ENCODE results near the gene FAM90A26. TPM values are rescaled to one million over a fixed set of nuclear protein-coding genes. Genes with fewer than 3 reads are reported as not detected.
"Not testable (repeated sequence)": the region's sequence is repeated elsewhere in the genome, so short reads cannot be mapped to it uniquely, and the experiment has no call there.

FAM90A26 gene
- total RNA-seq (2021; ENCODE audit: unreplicated experiment): not detected
- not detected in 2 replicates for polyA plus RNA-seq (2012)
- not detected for Bru-seq, nascent RNA
- not detected for BruChase-seq, experiment 1, labeled RNA remaining after a 6-hour chase
- not detected for BruChase-seq, experiment 2, labeled RNA remaining after a 2-hour chase
- long read RNA-seq: 0 reads

DNA sequence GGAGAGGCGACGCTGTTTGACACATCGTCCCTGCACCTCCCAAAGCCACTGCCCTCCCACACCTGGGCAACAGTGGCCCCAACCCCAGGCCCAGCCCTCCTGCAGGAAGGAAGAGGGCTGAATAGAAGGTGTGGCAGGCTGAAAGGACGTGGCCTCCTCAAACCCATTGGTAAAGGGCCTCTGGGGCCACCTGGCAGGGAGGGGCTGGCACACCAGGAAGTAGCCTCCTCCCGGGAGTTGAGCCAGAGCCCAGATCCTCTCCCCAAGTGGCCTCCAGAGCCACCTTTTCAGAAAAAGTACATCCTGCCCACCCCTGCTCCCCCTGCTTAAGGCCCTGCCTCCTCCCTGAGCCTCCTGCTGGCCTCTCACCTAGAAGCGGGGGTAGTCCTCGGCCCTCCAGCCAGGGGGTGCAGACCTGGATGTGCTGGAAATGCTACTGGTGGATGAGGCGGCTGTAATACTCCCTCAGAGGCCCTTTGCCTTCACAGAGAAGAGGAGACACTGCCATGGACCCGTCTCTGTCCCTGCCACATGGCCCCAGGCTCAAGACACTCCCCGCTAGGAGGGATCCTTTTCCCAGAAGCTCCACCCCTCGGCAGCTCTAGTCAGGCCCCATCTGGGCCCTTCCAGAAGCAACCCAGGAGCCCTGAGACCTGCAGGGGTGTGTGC lies at the start of gene FAM90A26:
TSS of gene FAM90A26 (plus strand) at position 619 of the 669 bp plus-strand sequence. CDS start 2,764 bp downstream, outside the sequence.
- BruUV-seq (replicated peaks): TSS peak; percentile 58
- H3K9me3 ChIP-seq (ENCODE audit: control insufficient read depth in 1 of 2, insufficient read depth in 1 of 2, low read depth in 1 of 2, low read length in 2 of 2); H4K20me1 ChIP-seq (ENCODE audit: insufficient read depth); intact Hi-C loops (cut with micrococcal nuclease); H3K79me2 ChIP-seq (ENCODE audit: insufficient read depth, low read length); H2AFZ ChIP-seq (ENCODE audit: low read depth, low read length, poor library complexity, severe bottlenecking); CTCF ChIA-PET; H3K4me1 ChIP-seq (ENCODE audit: control insufficient read depth in 1 of 2, insufficient read depth in 2 of 2, low read length in 2 of 2); H3K4me3 ChIP-seq (replicated peaks in 1 of 2; ENCODE audit: low read depth in 1 of 2, low read length in 2 of 2); H3K9ac ChIP-seq (ENCODE audit: low read length); DNase-seq (ENCODE audit: low read depth, low spot score); RAD21 ChIA-PET (ENCODE audit: low non-redundant PET in 1 of 2, low total read pairs in 2 of 2, uncharacterized antibody in 2 of 2, unreplicated experiment in 2 of 2); H3K4me2 ChIP-seq (ENCODE audit: low read length); H3K27me3 ChIP-seq (ENCODE audit: insufficient read depth, low read length); POLR2A ChIA-PET; H3K9me2 ChIP-seq (ENCODE audit: insufficient read depth); ATAC-seq; H3K36me3 ChIP-seq (ENCODE audit: control insufficient read depth in 1 of 2, insufficient read depth in 2 of 2, low read length in 2 of 2): not testable (repeated sequence)
- 0 out of 2 replicates have a peak within 1 kb of the TSS, but pooled peaks have one; percentile 40 for H3K27ac ChIP-seq (ENCODE audit: low read depth, low read length)

DNA sequence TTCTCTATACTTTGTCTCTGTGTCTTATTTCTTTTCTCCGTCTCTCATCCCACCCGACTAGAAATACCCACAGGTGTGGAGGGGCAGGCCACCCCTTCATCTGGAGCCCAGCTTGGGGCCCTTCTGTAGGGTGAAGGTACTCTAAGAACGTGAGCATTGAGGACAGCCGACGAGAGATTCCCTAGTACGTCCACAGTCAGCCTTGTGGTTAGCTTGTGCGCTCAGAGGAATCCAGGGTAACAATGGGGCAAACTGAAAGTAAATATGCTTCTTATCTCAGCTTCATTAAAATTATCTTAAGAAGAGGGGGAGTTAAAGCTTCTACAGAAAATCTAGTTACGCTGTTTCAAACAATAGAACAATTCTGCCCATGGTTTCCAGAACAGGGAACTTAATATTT lies 47.5 kb upstream of the FAM90A26 start:
- H3K9ac ChIP-seq (ENCODE audit: low read length); RAD21 ChIA-PET (ENCODE audit: low non-redundant PET in 1 of 2, low total read pairs in 2 of 2, uncharacterized antibody in 2 of 2, unreplicated experiment in 2 of 2); BruUV-seq (replicated peaks); H3K4me2 ChIP-seq (ENCODE audit: low read length); H3K27ac ChIP-seq (ENCODE audit: low read depth, low read length); H3K4me3 ChIP-seq (replicated peaks in 1 of 2; ENCODE audit: low read depth in 1 of 2, low read length in 2 of 2); H2AFZ ChIP-seq (ENCODE audit: low read depth, low read length, poor library complexity, severe bottlenecking); H3K79me2 ChIP-seq (ENCODE audit: insufficient read depth, low read length); H4K20me1 ChIP-seq (ENCODE audit: insufficient read depth); DNase-seq (ENCODE audit: low read depth, low spot score); H3K9me2 ChIP-seq (ENCODE audit: insufficient read depth); H3K27me3 ChIP-seq (ENCODE audit: insufficient read depth, low read length); H3K4me1 ChIP-seq (ENCODE audit: control insufficient read depth in 1 of 2, insufficient read depth in 2 of 2, low read length in 2 of 2); POLR2A ChIA-PET; ATAC-seq; H3K36me3 ChIP-seq (ENCODE audit: control insufficient read depth in 1 of 2, insufficient read depth in 2 of 2, low read length in 2 of 2); H3K9me3 ChIP-seq (ENCODE audit: control insufficient read depth in 1 of 2, insufficient read depth in 1 of 2, low read depth in 1 of 2, low read length in 2 of 2): not testable (repeated sequence)
- intact Hi-C loops (cut with micrococcal nuclease): loop anchor here (2.0 to 5.0 kb wide), 3 partner anchors 122 to 180 kb away; no protein-coding TSS in a partner anchor
- CTCF ChIA-PET: interaction anchor here (0.7 kb wide), 1 partner anchor 122 kb away, joined by 3 read pairs; no protein-coding TSS in a partner anchor

Data from HCT116 (cell line).